Hepatocyte (in vitro differentiated cells): ENCODE data around the gene ZNF48. TPM values are rescaled to one million over a fixed set of nuclear protein-coding genes. Genes with fewer than 3 reads are reported as not detected.

ENCODE experiments used
- DNase-seq: peaks from one replicate; pipeline ENCODE4 v3.0.0-alpha.2; 2016; ENCODE audit warnings: low spot score
- H2AFZ ChIP-seq: fragments of 200-600 bp; sonication (generic); 2 replicates; pipeline ENCODE4 v1.6.0; 2016; ENCODE audit warnings: antibody characterized with exemption, mild to moderate bottlenecking
- H3K27ac ChIP-seq: fragments of 200-600 bp; sonication (generic); 2 replicates; pipeline ENCODE4 v1.5.1; 2016; ENCODE audit warnings: mild to moderate bottlenecking
- H3K27me3 ChIP-seq: fragments of 200-600 bp; sonication (generic); 2 replicates; pipeline ENCODE4 v1.6.1; 2016
- H3K36me3 ChIP-seq: fragments of 200-600 bp; sonication (generic); replicated peaks from 2 replicates; pipeline ENCODE4 v1.5.1; 2016; ENCODE audit warnings: low read depth; ENCODE audit not compliant: insufficient read depth
- H3K4me1 ChIP-seq: fragments of 200-600 bp; sonication (generic); 2 replicates; pipeline ENCODE4 v1.5.1; 2016; ENCODE audit warnings: mild to moderate bottlenecking, moderate library complexity; ENCODE audit not compliant: insufficient read depth
- H3K4me2 ChIP-seq: fragments of 200-600 bp; sonication (generic); 2 replicates; pipeline ENCODE4 v1.6.0; 2016
- H3K4me3 ChIP-seq: fragments of 200-600 bp; sonication (generic); 2 replicates; pipeline ENCODE4 v1.5.1; 2016; ENCODE audit warnings: mild to moderate bottlenecking
- H3K79me2 ChIP-seq: fragments of 200-600 bp; sonication (generic); 2 replicates; pipeline ENCODE4 v1.6.0; 2017; ENCODE audit warnings: mild to moderate bottlenecking
- H3K9me2 ChIP-seq: fragments of 200-600 bp; sonication (generic); replicated peaks from 2 replicates; pipeline ENCODE4 v1.6.0; 2017; ENCODE audit warnings: mild to moderate bottlenecking; ENCODE audit not compliant: insufficient read depth
- H3K9me3 ChIP-seq: fragments of 200-600 bp; sonication (generic); 2 replicates; pipeline ENCODE4 v1.5.1; 2016; ENCODE audit warnings: low read depth, mild to moderate bottlenecking
- H4K20me1 ChIP-seq: fragments of 200-600 bp; sonication (generic); 2 replicates; pipeline ENCODE4 v1.6.0; 2016; ENCODE audit warnings: mild to moderate bottlenecking; ENCODE audit not compliant: insufficient read depth, poor library complexity, severe bottlenecking
- CTCF ChIP-seq: fragments of 200-600 bp; sonication (generic); IDR thresholded peaks from 2 replicates; pipeline ENCODE4 v1.5.1; 2016; ENCODE audit warnings: antibody characterized with exemption, mild to moderate bottlenecking; ENCODE audit not compliant: poor library complexity
- EZH2 ChIP-seq: fragments of 200-600 bp; sonication (generic); IDR thresholded peaks from 2 replicates; pipeline ENCODE4 v1.6.1; 2016; ENCODE audit warnings: antibody characterized with exemption, mild to moderate bottlenecking, borderline replicate concordance
- EZH2phosphoT487 ChIP-seq: fragments of 200-600 bp; sonication (generic); IDR thresholded peaks from one replicate; pipeline ENCODE4 v1.6.1; 2018; ENCODE audit warnings: antibody characterized with exemption, mild to moderate bottlenecking, low read depth, moderate library complexity; ENCODE audit not compliant: unreplicated experiment, severe bottlenecking
- whole genome bisulfite sequencing: methylation state at CpG from one replicate; pipeline ENCODE4 v1.1.6; 2016; ENCODE audit warnings: low lambda C conversion rate; ENCODE audit errors: missing lambda C conversion rate; 5-methylcytosine and 5-hydroxymethylcytosine counted together
- polyA plus RNA-seq: library from polyadenylated mRNA; unstranded; fragments of >200 nt; fragmentation: Nextera tagmentation; extraction: Ambion mirVana; gene quantifications from 2 replicates; pipeline ENCODE4 v1.2.1, GENCODE V29; 2016
- total RNA-seq: library from RNA; depleted of rRNA; stranded (reverse); fragments of >200 nt; gene quantifications from 2 replicates; pipeline ENCODE4 v1.2.3, GENCODE V29; 2014

ZNF48 gene
- total and polyA plus RNA-seq, 2 experiments from 2014 or later = 6.1 to 7.7 TPM

DNA sequence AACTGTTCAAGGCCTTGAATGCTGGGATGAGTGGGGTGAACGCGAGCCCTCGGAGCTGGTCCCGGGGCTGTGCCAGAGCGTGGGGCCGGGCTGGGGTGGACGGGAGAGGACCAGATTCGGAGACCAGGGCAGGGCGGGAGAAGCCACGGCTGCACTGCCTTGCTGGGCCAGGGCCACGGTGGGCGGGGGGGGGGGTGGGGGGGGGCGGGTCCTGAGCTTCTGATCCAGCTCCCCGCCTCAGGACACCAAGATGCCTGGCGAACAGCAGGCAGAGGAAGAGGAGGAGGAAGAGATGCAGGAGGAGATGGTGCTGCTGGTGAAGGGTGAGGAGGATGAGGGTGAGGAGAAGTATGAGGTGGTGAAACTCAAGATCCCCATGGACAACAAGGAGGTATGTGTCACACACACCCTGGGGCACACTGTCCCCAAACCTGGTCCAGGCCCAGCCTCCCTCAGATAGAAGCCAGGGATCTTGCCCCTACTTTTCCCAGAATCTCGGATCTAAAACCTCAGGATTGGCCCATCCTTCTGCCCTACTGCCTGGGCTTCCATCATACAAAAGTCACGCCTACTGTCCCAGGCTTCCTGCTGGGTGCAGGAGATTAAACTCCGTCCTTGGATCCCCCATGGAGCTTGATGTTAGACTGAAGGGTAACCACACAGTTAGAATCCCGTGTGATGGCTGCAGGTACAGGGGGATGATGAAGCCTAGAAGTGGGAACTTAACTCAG, 12.7 kb downstream of the ZNF48 start:
- WGBS = 38% methylated on average over 8 of the region's 19 CpGs
- peaks cover 3% of the 10 kb centered on the region for H4K20me1 ChIP-seq
- DNase-seq = no peak
- peak overlapping the region; percentile 96 for H3K4me2 ChIP-seq
- no peaks in the 10 kb centered on the region for H3K27me3 ChIP-seq
- TF ChIP-seq EZH2phosphoT487 (no peak), EZH2 (no peak), CTCF (no peak)
- peaks cover 12% of the 10 kb centered on the region for H3K4me1 ChIP-seq
- no peaks in the 10 kb centered on the region for H3K9me2 ChIP-seq
- peak overlapping the region; percentile 99 for H3K4me3 ChIP-seq
- H2AFZ ChIP-seq = peak overlapping the region; percentile 100
- H3K36me3 ChIP-seq = no peaks in the 10 kb centered on the region
- peak overlapping the region; percentile 96 for H3K27ac ChIP-seq
- peaks cover 29% of the 10 kb centered on the region for H3K79me2 ChIP-seq
- H3K9me3 ChIP-seq = no peaks in the 10 kb centered on the region

GRCh38 chr16:30409125-30410060, 14.2 kb downstream of the ZNF48 start:
- DNase-seq = peak; percentile 93
- Histone ChIP-seq H3K9me2 (no peaks in the 10 kb centered on the region), H3K79me2 (peaks cover 32% of the 10 kb centered on the region), H3K27ac (peak overlapping the region; percentile 28), H3K4me1 (peaks cover 12% of the 10 kb centered on the region), H3K4me2 (peak overlapping the region; percentile 96), H4K20me1 (peaks cover 3% of the 10 kb centered on the region), H3K27me3 (no peaks in the 10 kb centered on the region), H2AFZ (no peak overlapping the region), H3K9me3 (no peaks in the 10 kb centered on the region), H3K36me3 (no peaks in the 10 kb centered on the region), H3K4me3 (no peak overlapping the region)
- 52% methylated on average over 15 of the region's 15 CpGs for WGBS
- TF ChIP-seq CTCF (peak; percentile 95), EZH2phosphoT487 (no peak)

DNA sequence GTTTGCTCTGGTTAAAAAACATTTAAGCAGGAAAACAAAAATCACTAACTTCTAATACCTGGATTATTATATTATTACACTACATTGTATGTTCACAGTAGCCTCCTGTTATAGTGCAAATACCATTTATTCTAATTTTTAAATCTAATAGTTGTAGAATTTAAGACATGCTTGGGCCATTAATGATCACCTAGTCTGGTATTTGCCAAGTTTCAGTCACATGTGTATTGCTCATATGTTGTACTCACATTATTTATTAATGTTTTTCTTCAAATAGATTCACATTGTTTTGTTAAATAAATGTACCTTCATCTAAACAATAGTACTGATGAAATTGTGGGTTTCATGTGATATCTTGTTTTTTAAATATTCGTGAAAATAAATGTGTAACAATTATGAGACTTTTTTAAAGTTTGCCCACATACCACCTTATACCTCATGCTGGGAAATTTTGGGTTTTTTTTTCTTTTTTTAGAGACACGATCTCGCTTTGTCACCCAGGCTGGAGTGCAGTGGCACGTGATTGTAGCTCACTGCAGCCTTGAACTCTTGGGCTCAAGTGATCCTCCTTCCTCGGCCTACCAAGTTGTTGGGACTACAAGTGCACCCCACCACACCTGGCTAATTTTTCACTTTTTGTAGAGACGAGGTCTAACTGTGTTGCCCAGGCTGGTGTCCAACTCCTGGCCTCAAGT, 18.0 kb downstream of the ZNF48 start:
- H3K4me3 ChIP-seq = no peak overlapping the region
- no peak overlapping the region for H3K4me2 ChIP-seq
- H3K79me2 ChIP-seq = peaks cover 25% of the 10 kb centered on the region
- no peaks in the 10 kb centered on the region for H3K27me3 ChIP-seq
- no peaks in the 10 kb centered on the region for H3K36me3 ChIP-seq
- no peaks in the 10 kb centered on the region for H3K9me3 ChIP-seq
- H3K4me1 ChIP-seq = peaks cover 13% of the 10 kb centered on the region
- no peak for DNase-seq
- no peak overlapping the region for H2AFZ ChIP-seq
- no peaks in the 10 kb centered on the region for H3K9me2 ChIP-seq
- TF ChIP-seq EZH2 (no peak), CTCF (no peak), EZH2phosphoT487 (no peak)
- WGBS = 92% methylated on average over 6 of the region's 6 CpGs
- H3K27ac ChIP-seq = no peak overlapping the region
- H4K20me1 ChIP-seq = peaks cover 3% of the 10 kb centered on the region
